GM12878 (cell line): ENCODE measurements around the gene GCA. TPM values are rescaled to one million over a fixed set of nuclear protein-coding genes. Genes with fewer than 3 reads are reported as not detected.

ENCODE experiments used
- ATAC-seq: fragments of 200-7000 bp; cut with Tn5 transposase; 3 replicates; pipeline ENCODE4 v1.9.1; 2020; ENCODE audit warnings: mild to moderate bottlenecking, moderate library complexity
- BruUV-seq: library from RNA; stranded (reverse); fragments of 400-500 nt; replicated peaks from 2 replicates; lab custom pipeline; 2021; lab: Mats Ljungman, UMichigan
- CTCF ChIA-PET: fragments of 300-600 bp; sonication (Branson Sonifier 250); formaldehyde crosslinking; extraction: SDS; loops from one replicate; lab custom pipeline; 2021; ENCODE audit warnings: inconsistent platforms; lab: Yijun Ruan, JAX
- POLR2A ChIA-PET: fragments of 350-600 bp; formaldehyde crosslinking; extraction: SDS; loops from one replicate; lab custom pipeline; 2021; ENCODE audit warnings: inconsistent platforms; lab: Charles Lee
- RAD21 ChIA-PET: fragments of 300-600 bp; sonication (Branson Sonifier 250); formaldehyde crosslinking; loops from one replicate; lab custom pipeline; 2023; ENCODE audit warnings: antibody characterized with exemption; ENCODE audit not compliant: unreplicated experiment; lab: Charles Lee
- SMC1A ChIA-PET: fragments of 300-600 bp; sonication (Branson Sonifier 250); formaldehyde crosslinking; loops from one replicate; lab custom pipeline; 2023; ENCODE audit not compliant: unreplicated experiment, uncharacterized antibody; lab: Charles Lee
- DNase-seq: peaks from one replicate; pipeline ENCODE4 v3.0.0-alpha.2; 2011; ENCODE audit warnings: low read depth, low spot score
- FAIRE-seq: peaks from 3 replicates; lab custom pipeline; 2011; peaks lifted over from hg19 to GRCh38; lab: Jason Lieb, UNC
- H2AFZ ChIP-seq: 2 replicates; pipeline ENCODE4 v1.6.0; 2011; ENCODE audit warnings: low read depth, low read length, control low read depth; ENCODE audit not compliant: control insufficient read depth
- H3K27ac ChIP-seq: 2 replicates; pipeline ENCODE4 v1.5.1; 2011; ENCODE audit warnings: control low read depth; ENCODE audit not compliant: control insufficient read depth, insufficient read depth
- H3K27me3 ChIP-seq, 2 experiments: replicated peaks in 1 of 2; 2 replicates each; pipeline versions ENCODE4 v1.6.0 to v1.6.1; 2011; ENCODE audit warnings: low read length in 1 of 2; ENCODE audit not compliant: control insufficient read depth in 2 of 2, insufficient read depth in 2 of 2
- H3K36me3 ChIP-seq, 2 experiments: 2 replicates each; pipeline ENCODE4 v1.5.1; 2011; ENCODE audit warnings: low read length in 1 of 2; ENCODE audit not compliant: control insufficient read depth in 2 of 2, insufficient read depth in 2 of 2
- H3K4me1 ChIP-seq: 2 replicates; pipeline ENCODE4 v1.6.1; 2011; ENCODE audit warnings: mild to moderate bottlenecking, low read length, moderate library complexity, mixed read lengths; ENCODE audit not compliant: control insufficient read depth, insufficient read depth
- H3K4me2 ChIP-seq: 2 replicates; pipeline ENCODE4 v1.6.0; 2011; ENCODE audit warnings: control low read depth; ENCODE audit not compliant: control insufficient read depth, insufficient read depth
- H3K4me3 ChIP-seq: fragments of 200-600 bp; sonication (generic); 2 replicates; pipeline ENCODE4 v1.5.1; 2016
- H3K79me2 ChIP-seq: 2 replicates; pipeline ENCODE4 v1.6.0; 2011; ENCODE audit warnings: low read length; ENCODE audit not compliant: control insufficient read depth, insufficient read depth
- H3K9ac ChIP-seq: 2 replicates; pipeline ENCODE4 v1.8.0; 2011; ENCODE audit warnings: low read length, control low read depth, mixed read lengths; ENCODE audit not compliant: control insufficient read depth, insufficient read depth
- H3K9me3 ChIP-seq: replicated peaks from 3 replicates; pipeline ENCODE4 v1.5.1; 2011; ENCODE audit warnings: mild to moderate bottlenecking, low read length; ENCODE audit not compliant: control insufficient read depth, insufficient read depth
- H4K20me1 ChIP-seq: 2 replicates; pipeline ENCODE4 v1.6.0; 2011; ENCODE audit not compliant: control insufficient read depth, insufficient read depth
- BACH1 ChIP-seq: fragments of 450-650 bp; IDR thresholded peaks from 2 replicates; pipeline ENCODE4 v1.6.1; 2017; ENCODE audit warnings: mild to moderate bottlenecking, borderline replicate concordance
- CEBPZ ChIP-seq: fragments of 150-350 bp; IDR thresholded peaks from 2 replicates; pipeline ENCODE4 v1.6.1; 2016; ENCODE audit warnings: low read depth, low read length
- CTCF ChIP-seq, 3 experiments: IDR thresholded peaks in 2 of 3; conservative IDR thresholded peaks in 1 of 3; 2 replicates each; pipeline ENCODE4 v1.5.1; 2011; ENCODE audit warnings: low read depth in 3 of 3, low read length in 3 of 3, mild to moderate bottlenecking in 3 of 3, control low read depth in 2 of 3, moderate library complexity in 2 of 3, inconsistent platforms in 1 of 3, mixed read lengths in 1 of 3; ENCODE audit not compliant: control insufficient read depth in 2 of 3, insufficient read depth in 1 of 3; ENCODE audit errors: extremely low read depth in 1 of 3
- ETV6 ChIP-seq, 2 experiments: fragments of 450-650 bp in 1 of 2; IDR thresholded peaks in 1 of 2; conservative IDR thresholded peaks in 1 of 2; 2 replicates each; pipeline ENCODE4 v1.6.1; 2014; ENCODE audit warnings: antibody characterized with exemption in 1 of 2, borderline replicate concordance in 1 of 2, low read depth in 1 of 2, mild to moderate bottlenecking in 1 of 2, moderate library complexity in 1 of 2
- EZH2 ChIP-seq: IDR thresholded peaks from 2 replicates; pipeline ENCODE4 v1.6.1; 2012; ENCODE audit warnings: low read depth, mild to moderate bottlenecking, control low read depth, inconsistent platforms, low read length, borderline replicate concordance; ENCODE audit not compliant: control insufficient read depth
- KDM1A ChIP-seq: fragments of 200-600 bp; sonication (generic); IDR thresholded peaks from 2 replicates; pipeline ENCODE4 v1.6.1; 2016; ENCODE audit warnings: borderline replicate concordance
- LARP7 ChIP-seq: fragments of 450-650 bp; IDR thresholded peaks from 2 replicates; pipeline ENCODE4 v1.6.1; 2017; ENCODE audit warnings: mild to moderate bottlenecking
- MXI1 ChIP-seq: fragments of 150-350 bp; IDR thresholded peaks from 2 replicates; pipeline ENCODE4 v1.6.1; 2011; ENCODE audit warnings: low read depth, mild to moderate bottlenecking, inconsistent platforms, low read length, improper control_type of control experiment
- SREBF2 ChIP-seq: IDR thresholded peaks from 2 replicates; pipeline ENCODE4 v1.6.1; 2012; ENCODE audit warnings: mild to moderate bottlenecking, low read length
- YBX1 ChIP-seq: fragments of 450-650 bp; IDR thresholded peaks from 2 replicates; pipeline ENCODE4 v1.6.1; 2016; ENCODE audit warnings: antibody characterized with exemption
- ZNF24 ChIP-seq: fragments of 450-650 bp; IDR thresholded peaks from 2 replicates; pipeline ENCODE4 v1.6.1; 2017; ENCODE audit warnings: antibody characterized with exemption, mild to moderate bottlenecking
- WGBS: methylation state at CpG from one replicate; pipeline ENCODE4 v1.1.6; 2016; ENCODE audit warnings: low lambda C conversion rate; ENCODE audit not compliant: insufficient replicate concordance, insufficient coverage; ENCODE audit errors: missing lambda C conversion rate; 5-methylcytosine and 5-hydroxymethylcytosine counted together
- in situ Hi-C: fragments of 300-500 bp; cut with MboI; formaldehyde crosslinking; loops from 9 replicates; pipeline ENCODE4 v1.14.3; 2018; ENCODE audit warnings: mixed read lengths
- intact Hi-C: fragments of 100-400 bp; cut with micrococcal nuclease; formaldehyde crosslinking; loops from one replicate; pipeline ENCODE4 v1.14.2; 2022; ENCODE audit not compliant: unreplicated experiment
- polyA plus RNA-seq, 11 experiments: library from polyadenylated mRNA; depleted of rRNA in 4 of 11; unstranded in 6 of 11; stranded (reverse) in 5 of 11; fragments of >200 nt; fragmentation: Nextera tagmentation in 4 of 11; fragmentation: Illumina TruSeq in 1 of 11; extraction: Ambion mirVana in 4 of 11; extraction: Trizol in 1 of 11; gene quantifications; 1 replicate in 1 of 11; 2 replicates in 10 of 11; pipeline versions ENCODE4 v1.2.1 to v1.2.3, GENCODE V29; 2011 to 2016; ENCODE audit warnings: inconsistent platforms in 2 of 11, missing spikeins in 2 of 11, low read depth in 1 of 11
- total RNA-seq, 4 experiments: library from RNA; depleted of rRNA in 3 of 4; stranded (reverse); fragments of >200 nt in 3 of 4; fragmentation: Illumina TruSeq in 1 of 4; extraction: Trizol in 1 of 4; gene quantifications; 2 replicates each; pipeline versions ENCODE4 v1.2.1 to v1.2.3, GENCODE V29; 2013 to 2021

GCA gene
- total and polyA plus RNA-seq, 10 of the 15 experiments (the other 5 are each of a cell fraction or from before 2014, with no cell fraction given) = 20.6 to 81.9 (median 32.0) TPM

- 100% methylated on average over 1 of the region's 1 CpG for WGBS
- FAIRE-seq (no peak), DNase-seq (no peak), ATAC-seq (no peak)
- H3K27me3 ChIP-seq = no peaks in the 10 kb centered on the region
- TF ChIP-seq SREBF2 = no peak
- POLR2A ChIA-PET = no interaction called here
- in situ Hi-C loops (no loop called here), intact Hi-C loops (no loop called here)
- no peak overlapping the region for H2AFZ ChIP-seq
- no peaks in the 10 kb centered on the region for H4K20me1 ChIP-seq
- no peak overlapping the region for H3K9ac ChIP-seq
- peaks cover 2% of the 10 kb centered on the region; the same call in 2 of the 3 replicates for H3K9me3 ChIP-seq
- no peaks in the 10 kb centered on the region for H3K4me1 ChIP-seq
- SMC1A ChIA-PET = interaction anchor here (1.0 to 2.0 kb wide), 2 partner anchors 12 to 109 kb away, joined by 6 to 7 read pairs; partner anchors contain the start of gene IFIH1
- RAD21 ChIA-PET = no interaction called here
- no peak overlapping the region for H3K27ac ChIP-seq
- no peak overlapping the region for H3K4me2 ChIP-seq
- H3K79me2 ChIP-seq = peaks cover 3% of the 10 kb centered on the region
- no peak overlapping the region for H3K4me3 ChIP-seq
- CTCF ChIA-PET = interaction anchor here (1.9 to 8.1 kb wide), 3 partner anchors 12 to 109 kb away, joined by 7 to 194 read pairs (median 161); partner anchors contain the start of gene GCA
- no peaks in the 10 kb centered on the region; a peak in 1 of 4 replicates for H3K36me3 ChIP-seq
- BruUV-seq = no TSS peak
These were observed 13.1 kb upstream of the GCA start for GRCh38 chr2:162330881-162331280.

GRCh38 chr2:162333968-162334367 lies 10.0 kb upstream of the GCA start:
- H3K4me2 ChIP-seq = no peak overlapping the region
- intact Hi-C loops (loop anchor here (1.0 kb wide), 1 partner anchor 113 kb away; no protein-coding TSS in a partner anchor), in situ Hi-C loops (no loop called here)
- DNase-seq = no peak
- peaks cover under 1% of the 10 kb centered on the region for H3K79me2 ChIP-seq
- no peak overlapping the region for H3K4me3 ChIP-seq
- CTCF ChIA-PET = interaction anchor here (0.6 to 8.1 kb wide), 35 partner anchors 9 to 458 kb away, joined by 3 to 194 read pairs (median 5); partner anchors contain the start of genes GCA and IFIH1
- H3K4me1 ChIP-seq = no peaks in the 10 kb centered on the region
- H3K36me3 ChIP-seq = peaks cover 0 to 5% of the 10 kb centered on the region in 2 experiments; a peak in 1 of 4 replicates
- WGBS = 11% methylated on average over 3 of the region's 3 CpGs
- peak; percentile 91 for ATAC-seq
- no peak overlapping the region for H3K9ac ChIP-seq
- no peak overlapping the region for H3K27ac ChIP-seq
- peak overlapping the region; percentile 16; the same call in 1 of the 2 replicates for H2AFZ ChIP-seq
- POLR2A ChIA-PET = interaction anchor here (0.7 to 1.6 kb wide), 5 partner anchors 10 to 33 kb away, joined by 3 to 5 read pairs (median 4); partner anchors contain the start of gene GCA
- FAIRE-seq = peak; percentile 13
- BruUV-seq = no TSS peak
- no peaks in the 10 kb centered on the region for H3K27me3 ChIP-seq
- SMC1A ChIA-PET = interaction anchor here (0.6 to 7.8 kb wide), 26 partner anchors 9 to 625 kb away, joined by 3 to 84 read pairs (median 5); partner anchors contain the start of genes GCA and IFIH1
- no peaks in the 10 kb centered on the region for H4K20me1 ChIP-seq
- RAD21 ChIA-PET = interaction anchor here (0.6 to 4.3 kb wide), 14 partner anchors 10 to 461 kb away, joined by 3 to 42 read pairs (median 4); partner anchors contain the start of genes GCA and IFIH1
- H3K9me3 ChIP-seq = no peaks in the 10 kb centered on the region
- no peak for TF ChIP-seq ZNF24
- TF ChIP-seq MXI1 = no peak
- no peak for TF ChIP-seq CEBPZ
- TF ChIP-seq EZH2 = no peak
- TF ChIP-seq ETV6 (conservative IDR thresholded peaks at IDR 0.05 in 1 of 2, IDR thresholded peaks at IDR 0.05 in 1 of 2; ENCODE audit: borderline replicate concordance in 1 of 2, low read depth in 1 of 2) = no peak
- TF ChIP-seq CTCF (IDR thresholded peaks at IDR 0.05 in 2 of 3, conservative IDR thresholded peaks at IDR 0.05 in 1 of 3; ENCODE audit: control insufficient read depth in 2 of 3, extremely low read depth in 1 of 3, insufficient read depth in 1 of 3, low read depth in 3 of 3, low read length in 3 of 3) = peak; percentile 55 to 81 (median 62)
- TF ChIP-seq LARP7 = no peak
- no peak for TF ChIP-seq KDM1A
- TF ChIP-seq YBX1 = no peak
- no peak for TF ChIP-seq BACH1
